Hematopoietic multipotent progenitor cell treated with erythropoietin and hydrocortisone succinate and interleukin-3 and kit ligand, for 4 days (in vitro differentiated cells): ENCODE data around the gene ACOX2.

Experiments used
- DNase-seq: peaks from one replicate; pipeline ENCODE4 v3.0.0-alpha.2; 2015

Gene ACOX2

GRCh38 chr3:58566398-58567250 is 29.6 kb upstream of the ACOX2 start:
- DNase-seq: no peak

DNA sequence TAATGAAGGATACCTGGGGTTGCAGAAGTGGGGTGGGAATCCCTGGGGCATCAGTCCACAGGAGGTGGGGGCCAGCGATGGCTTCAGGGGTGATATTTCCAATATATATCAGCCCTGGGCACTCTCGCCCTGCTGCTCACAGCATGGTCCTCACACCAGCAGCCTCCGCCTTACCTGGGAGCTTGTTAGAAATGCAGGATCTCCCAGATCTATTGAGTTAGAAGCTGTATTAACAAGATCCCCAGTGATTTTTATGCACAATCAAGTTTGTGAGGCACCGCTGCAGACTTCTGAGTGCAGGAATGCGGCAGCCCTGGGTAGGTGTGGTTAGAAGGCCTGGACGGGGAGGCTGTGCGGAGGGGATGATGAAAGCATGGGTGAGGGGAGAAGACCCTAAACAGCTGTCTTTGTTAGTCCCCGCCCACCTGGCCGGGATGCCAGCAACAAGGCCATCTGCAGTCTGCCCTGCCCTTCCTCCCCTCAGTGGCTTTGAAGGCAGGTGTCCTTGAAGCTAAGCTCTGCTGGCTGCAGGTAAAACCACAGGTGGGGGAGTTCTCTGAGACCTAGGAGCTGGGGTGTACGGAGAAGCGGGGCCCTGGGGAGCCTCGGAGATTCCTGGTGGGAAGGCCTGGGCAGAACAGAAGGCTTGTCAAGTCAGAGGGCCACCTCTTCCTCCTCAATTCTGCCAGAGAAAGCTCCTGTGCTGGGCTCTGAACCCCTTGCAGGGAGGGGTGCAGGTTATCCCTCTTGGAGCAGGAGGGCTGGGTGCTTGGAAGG is 28.8 kb upstream of the ACOX2 start:
- DNase-seq: no peak

GRCh38 chr3:58564456-58565160 is 27.6 kb upstream of the ACOX2 start:
- no peak for DNase-seq

DNA sequence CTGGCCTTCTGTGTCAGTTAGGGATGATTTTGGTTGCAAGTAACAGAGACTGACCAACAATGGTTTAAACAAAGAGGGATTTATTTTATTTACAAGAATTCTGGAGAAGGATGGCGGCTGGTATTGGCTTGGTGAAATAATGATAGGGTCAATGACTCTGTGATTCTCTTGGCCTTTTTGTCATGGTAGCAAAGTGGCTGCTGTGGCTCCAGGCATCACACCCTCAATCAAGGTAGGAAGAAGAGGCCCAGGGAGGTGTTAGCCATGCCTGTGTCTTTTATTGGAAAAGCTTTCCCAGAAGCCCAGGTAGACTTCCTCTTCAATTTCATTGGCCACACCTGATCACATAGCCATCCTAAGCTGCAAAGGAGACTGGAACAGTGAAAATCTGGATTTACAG is 27.1 kb upstream of the ACOX2 start:
- no peak for DNase-seq

DNA sequence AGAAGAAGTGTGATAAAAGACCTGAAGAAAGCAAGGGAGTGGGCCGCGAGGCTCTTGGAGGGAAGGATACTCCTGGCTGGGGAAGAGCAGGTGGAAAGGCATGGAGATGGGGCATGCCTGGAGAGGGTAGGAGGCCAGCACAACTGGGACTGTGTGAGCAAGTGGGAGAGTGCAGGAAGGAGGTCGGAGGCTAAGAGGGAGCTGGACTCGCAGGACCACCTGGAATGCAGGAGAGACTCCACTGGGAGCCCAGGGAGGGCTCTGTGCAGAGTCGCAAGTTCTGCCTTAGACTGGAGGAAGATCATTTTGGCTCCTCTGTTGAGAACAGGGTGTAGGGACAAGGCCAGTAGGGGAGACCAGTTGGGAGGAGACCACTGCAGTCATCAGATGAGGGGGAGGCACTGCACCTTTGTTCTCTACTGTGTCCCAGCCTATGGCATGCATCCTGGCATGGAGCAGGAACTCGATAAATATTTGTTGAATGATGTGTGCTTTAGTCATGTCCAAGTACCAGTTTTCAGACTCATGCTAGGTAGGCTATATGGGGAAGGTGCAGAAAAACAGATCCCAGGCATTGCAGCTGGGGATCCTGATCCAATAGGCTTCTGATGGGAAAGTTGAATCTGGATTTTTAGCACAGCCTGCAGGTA is 26.5 kb upstream of the ACOX2 start:
- DNase-seq: no peak

GRCh38 chr3:58562498-58562897 is 25.5 kb upstream of the ACOX2 start:
- no peak for DNase-seq

DNA sequence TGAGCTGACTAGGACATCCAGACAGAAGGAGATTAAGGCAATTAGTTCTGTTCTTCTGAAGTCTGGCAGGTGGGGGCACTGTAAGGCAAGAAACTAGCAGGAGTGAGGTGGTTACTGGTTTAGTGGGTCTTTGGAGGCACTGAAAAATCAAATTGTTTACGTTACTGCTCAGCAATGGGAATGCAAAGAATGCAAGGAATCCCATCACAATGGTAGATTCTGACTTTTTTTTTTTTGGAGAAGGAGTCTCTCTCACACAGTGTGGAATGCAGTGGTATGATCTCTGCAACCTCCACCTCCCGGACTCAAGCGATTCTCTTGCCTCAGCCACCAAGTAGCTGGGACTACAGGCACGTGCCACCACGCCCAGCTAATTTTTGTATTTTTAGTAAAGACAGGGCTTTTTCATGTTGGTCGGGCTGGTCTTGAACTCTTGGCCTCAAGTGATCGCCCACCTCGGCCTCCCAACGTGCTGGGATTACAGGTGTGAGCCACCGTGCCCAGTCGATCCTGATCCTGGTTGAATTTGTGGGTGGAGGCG is 23.9 kb upstream of the ACOX2 start:
- peak; percentile 22 for DNase-seq

- DNase-seq: no peak
These were observed 22.6 kb upstream of the ACOX2 start for GRCh38 chr3:58559586-58559985.

DNA sequence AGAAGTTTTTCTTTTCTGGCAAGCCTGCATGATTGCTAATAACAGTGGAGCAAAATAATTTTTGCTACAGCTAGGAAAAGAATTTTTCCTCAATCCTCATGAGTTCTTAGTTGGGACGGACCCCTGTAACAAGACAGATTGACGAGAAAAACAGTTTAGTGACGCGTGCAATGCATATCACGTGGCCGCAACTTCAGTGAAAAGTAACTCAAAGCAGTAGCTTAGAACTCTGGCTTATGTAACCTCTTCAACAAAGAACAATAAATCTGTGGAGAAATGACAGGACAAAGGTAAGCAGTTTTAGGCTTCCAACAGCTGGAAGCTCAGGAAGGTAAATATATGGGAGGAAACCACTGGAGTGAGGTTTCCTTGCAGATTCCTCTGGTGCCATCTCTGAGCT is 20.5 kb upstream of the ACOX2 start:
- DNase-seq: no peak

GRCh38 chr3:58556761-58557221 is 19.8 kb upstream of the ACOX2 start:
- peak; percentile 18 for DNase-seq

DNA sequence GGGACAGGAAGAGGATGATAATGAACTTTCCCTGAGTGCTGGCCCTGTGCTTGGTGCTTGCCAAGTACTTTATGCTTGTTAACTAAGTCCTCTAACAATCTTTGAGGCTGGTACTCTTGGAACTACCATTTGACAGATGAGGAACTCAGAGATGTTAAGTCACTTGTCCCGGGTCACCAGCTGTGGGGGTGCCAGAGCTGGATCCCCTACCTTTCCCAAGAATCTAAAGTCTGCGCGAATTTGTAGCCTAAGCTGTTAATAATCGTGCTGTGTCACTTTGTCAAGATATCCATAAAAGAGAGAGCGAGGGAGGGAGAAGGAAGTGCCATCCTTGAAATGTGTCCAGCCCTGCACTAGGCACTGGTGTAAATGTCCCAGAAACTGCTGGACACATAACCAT is 19.0 kb upstream of the ACOX2 start:
- DNase-seq: no peak

DNA sequence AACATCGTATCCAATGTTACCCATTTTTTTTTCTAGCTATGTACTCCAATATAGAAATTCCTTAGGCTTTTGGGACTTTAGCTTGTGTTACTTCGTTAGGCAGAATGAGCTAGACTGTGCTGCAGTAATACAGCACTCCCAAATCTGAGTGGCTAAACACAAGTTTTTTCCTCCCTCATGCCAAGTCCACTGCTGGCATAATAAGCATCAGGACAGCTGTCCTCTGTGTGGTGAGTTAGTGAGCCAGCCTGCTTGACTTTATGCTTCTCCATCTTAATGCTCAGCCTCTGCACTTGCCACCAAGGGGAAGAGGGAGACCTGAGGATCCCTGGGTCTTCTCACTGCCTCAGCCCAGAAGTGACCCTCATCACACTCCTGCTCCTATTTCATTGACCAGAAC is 18.2 kb upstream of the ACOX2 start:
- DNase-seq: no peak

DNA sequence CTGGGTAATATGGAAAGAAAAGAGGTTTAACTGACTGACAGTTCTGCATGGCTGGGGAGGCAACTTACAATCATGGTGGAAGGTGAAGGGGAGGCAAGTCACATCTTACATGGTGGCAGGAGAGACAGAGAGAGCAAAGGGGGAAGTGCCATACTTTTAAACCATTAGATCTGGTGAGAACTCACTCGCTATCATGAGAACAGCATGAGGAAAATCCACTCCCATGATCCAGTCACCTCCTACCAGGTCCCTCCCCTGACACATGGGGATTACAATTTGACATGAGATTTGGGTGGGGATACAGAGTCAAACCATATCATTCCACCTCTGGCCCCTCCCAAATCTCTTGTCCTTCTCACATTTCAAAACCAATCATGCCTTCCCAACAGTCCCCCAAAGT is 16.0 kb upstream of the ACOX2 start:
- DNase-seq: no peak

- DNase-seq: no peak
These were observed 14.7 kb upstream of the ACOX2 start for GRCh38 chr3:58551636-58552180.

GRCh38 chr3:58544541-58544940 is 7.6 kb upstream of the ACOX2 start:
- DNase-seq: no peak

GRCh38 chr3:58540176-58540858 is 3.3 kb upstream of the ACOX2 start:
- no peak for DNase-seq

GRCh38 chr3:58539626-58540025 is 2.6 kb upstream of the ACOX2 start:
- DNase-seq: no peak

- no peak for DNase-seq
These were observed 667 bp upstream of the ACOX2 start for GRCh38 chr3:58537412-58538301.

DNA sequence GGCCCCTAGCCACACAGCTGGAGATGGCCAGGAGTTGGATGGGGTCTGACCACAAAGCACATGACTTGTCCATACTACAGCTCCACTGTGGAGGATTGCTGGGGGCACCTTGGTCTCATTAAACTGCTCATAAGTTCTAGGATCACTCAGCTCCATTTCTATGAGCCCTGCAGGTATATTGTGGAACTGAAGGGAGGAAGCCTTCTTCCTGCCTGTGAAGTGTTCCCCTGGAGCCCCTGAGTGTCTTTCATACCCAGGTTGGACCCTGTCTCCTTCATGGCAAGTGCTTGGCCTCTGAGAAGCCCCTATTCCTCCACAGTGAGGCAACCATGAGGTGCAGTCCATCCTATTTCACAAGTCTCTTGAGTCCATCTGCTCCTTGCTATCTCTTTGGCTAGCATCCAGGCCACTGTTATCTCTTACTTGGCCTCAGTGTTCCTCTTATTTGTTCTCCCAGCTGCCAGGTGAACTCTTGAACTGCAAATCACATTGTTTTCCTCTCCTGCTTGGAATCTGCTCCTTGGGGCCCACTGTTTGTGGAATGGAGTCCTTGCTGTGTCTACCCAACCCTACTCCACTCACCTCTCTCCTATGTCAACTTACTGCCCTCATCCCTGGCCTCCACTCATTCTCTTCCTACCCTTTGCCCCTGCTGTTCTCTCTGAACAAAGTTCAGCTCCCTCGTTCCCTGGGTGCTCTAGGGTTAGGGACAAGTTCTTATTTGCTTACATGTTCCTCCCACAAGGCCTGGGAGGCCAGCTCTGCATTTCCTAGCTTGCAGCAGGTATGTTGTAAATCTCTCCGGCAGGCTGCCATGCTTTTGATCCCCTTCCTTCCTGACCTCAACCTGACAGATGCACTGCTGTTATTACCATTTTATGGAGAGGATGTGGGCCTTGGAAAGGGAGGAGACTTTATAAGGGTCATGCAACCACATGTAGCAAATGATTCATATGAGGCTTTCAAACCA is 1.2 kb downstream of the ACOX2 start:
- DNase-seq: peak; percentile 62
